GM18873 (cell line): ENCODE data around the gene GPC3.

Experiments used
- ATAC-seq: cut with Tn5 transposase; IDR thresholded peaks from one replicate; pipeline ENCODE4 v1.9.1; 2021; ENCODE audit warnings: mild to moderate bottlenecking, moderate library complexity, moderate number of reproducible peaks; ENCODE audit not compliant: unreplicated experiment, low FRiP score

The GPC3 gene

GRCh38 chrX:133587071-133587470 is 398.3 kb downstream of the GPC3 start:
- ATAC-seq: no peak

- no peak for ATAC-seq
Observed at GRCh38 chrX:133586443-133586842, 399.0 kb downstream of the GPC3 start.

- no peak for ATAC-seq
Observed at GRCh38 chrX:133583825-133584224, 401.6 kb downstream of the GPC3 start.

GRCh38 chrX:133580625-133581024 is 404.8 kb downstream of the GPC3 start:
- no peak for ATAC-seq

GRCh38 chrX:133579631-133580030 is 405.8 kb downstream of the GPC3 start:
- ATAC-seq: no peak

- ATAC-seq: no peak
Observed at GRCh38 chrX:133576876-133577275, 408.5 kb downstream of the GPC3 start.

GRCh38 chrX:133575501-133576136 is 409.8 kb downstream of the GPC3 start:
- ATAC-seq: no peak

- no peak for ATAC-seq
Observed at GRCh38 chrX:133574716-133575115, 410.7 kb downstream of the GPC3 start.

- ATAC-seq: no peak
Observed at GRCh38 chrX:133570549-133570948, 414.8 kb downstream of the GPC3 start.

GRCh38 chrX:133569217-133569616 is 416.2 kb downstream of the GPC3 start:
- no peak for ATAC-seq

- no peak for ATAC-seq
Observed at GRCh38 chrX:133568109-133568508, 417.3 kb downstream of the GPC3 start.

GRCh38 chrX:133566876-133567275 is 418.5 kb downstream of the GPC3 start:
- no peak for ATAC-seq

GRCh38 chrX:133563705-133564104 is 421.7 kb downstream of the GPC3 start:
- no peak for ATAC-seq

- ATAC-seq: no peak
Observed at GRCh38 chrX:133561251-133561650, 424.1 kb downstream of the GPC3 start.

GRCh38 chrX:133559909-133560308 is 425.5 kb downstream of the GPC3 start:
- ATAC-seq: no peak

- ATAC-seq: no peak
Observed at GRCh38 chrX:133555782-133556458, 429.5 kb downstream of the GPC3 start.

- ATAC-seq: no peak
Observed at GRCh38 chrX:133550665-133551485, 434.5 kb downstream of the GPC3 start.

GRCh38 chrX:133549295-133549933 is 436.0 kb downstream of the GPC3 start:
- no peak for ATAC-seq

GRCh38 chrX:133546441-133546840 is 439.0 kb downstream of the GPC3 start:
- ATAC-seq: no peak

GRCh38 chrX:133544778-133545177 is 440.6 kb downstream of the GPC3 start:
- no peak for ATAC-seq

GRCh38 chrX:133544115-133544514 is 441.3 kb downstream of the GPC3 start:
- no peak for ATAC-seq
